ENCODE data around the gene MED12.

DNA sequence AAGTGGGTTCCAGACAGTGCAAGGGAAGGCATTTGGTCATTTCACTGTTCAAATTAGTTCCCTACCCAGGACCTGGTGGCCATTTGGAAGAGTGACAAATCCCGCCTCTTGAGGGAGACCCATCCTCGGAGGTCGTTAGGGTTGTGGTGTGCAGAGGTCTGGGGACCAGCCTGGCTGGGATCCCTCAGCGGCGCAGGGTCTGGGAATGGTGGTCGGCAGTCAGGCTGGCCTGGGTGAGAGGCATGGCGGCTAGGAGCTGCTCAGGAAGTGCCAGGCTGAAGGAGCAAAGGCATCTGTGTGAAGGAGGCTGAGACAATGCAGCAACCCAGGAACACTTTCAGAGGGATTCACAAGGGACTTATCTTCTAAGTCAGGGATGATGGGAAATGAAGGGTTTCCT, 33.0 kb downstream of the MED12 start:
- TF ChIP-seq PAX5 (IDR thresholded peaks at IDR 0.05; ENCODE audit: insufficient read depth, low read length, severe bottlenecking) (no peak), POLR2A (IDR thresholded peaks at IDR 0.05; ENCODE audit: low read depth, low read length) (no peak), POLR2AphosphoS5 (IDR thresholded peaks at IDR 0.05; ENCODE audit: low read depth, low read length) (no peak), TAF1 (IDR thresholded peaks at IDR 0.05; ENCODE audit: low read depth, low read length) (no peak)

Data from GM12891 (cell line).